Measurements from ENCODE around the gene GSTA1.
"Not testable (repeated sequence)": the region's sequence is repeated elsewhere in the genome, so short reads cannot be mapped to it uniquely, and the experiment has no call there.

The GSTA1 gene

DNA sequence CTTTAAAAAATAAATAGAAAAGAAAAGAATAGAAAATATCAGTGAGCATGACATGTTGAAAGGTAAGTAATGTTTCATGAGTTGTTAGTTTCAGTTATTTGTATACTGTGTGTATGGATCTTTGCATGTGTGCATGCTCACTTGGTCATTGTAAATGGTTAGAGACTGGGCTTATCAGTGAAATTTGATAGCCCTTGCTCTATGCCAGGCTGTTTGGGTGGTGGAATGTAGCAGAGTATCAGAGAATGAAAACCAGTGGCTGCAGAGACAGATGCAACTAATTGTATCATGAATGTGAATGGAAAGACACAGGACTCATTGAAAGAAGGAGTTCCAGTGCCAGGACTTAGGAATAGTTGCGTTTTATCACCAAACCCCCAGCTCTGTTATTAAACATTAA is 44.5 kb downstream of the GSTA1 start:
- no peak for DNase-seq (ENCODE audit: low read depth in 1 of 2, low spot score in 1 of 2)

DNA sequence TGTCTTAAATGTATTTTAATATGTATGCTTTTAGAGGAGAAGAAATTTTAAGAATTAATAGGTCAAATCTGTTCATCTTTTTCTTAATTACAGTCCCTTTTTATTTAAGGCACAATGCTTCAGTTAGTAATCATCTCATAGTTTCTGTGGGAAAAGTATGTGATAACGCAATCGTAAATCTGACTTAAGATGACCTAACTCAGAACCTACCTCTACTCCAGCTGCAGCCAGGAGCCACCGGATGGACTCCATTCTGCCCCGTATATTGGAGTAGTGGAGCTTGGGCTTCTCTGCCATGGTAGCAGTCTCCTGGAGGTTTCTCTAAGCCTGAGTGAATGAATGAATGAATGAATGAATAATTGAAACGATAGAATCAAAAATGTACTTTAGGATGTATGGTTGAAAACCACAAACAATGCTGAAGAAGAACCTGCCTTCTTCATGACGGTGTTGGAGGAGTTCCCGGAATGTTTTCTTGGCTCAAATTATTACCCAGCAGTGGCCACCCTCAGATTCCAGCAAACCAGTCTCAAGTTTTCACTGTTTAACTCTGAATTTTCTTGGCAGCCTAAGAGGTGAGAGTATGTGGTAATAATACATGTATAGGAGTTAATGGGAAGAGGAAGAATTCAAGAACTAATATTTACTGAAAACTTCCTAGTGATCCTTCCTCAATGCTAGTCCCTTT is 45.8 kb downstream of the GSTA1 start:
- DNase-seq (ENCODE audit: low read depth in 1 of 2, low spot score in 1 of 2) = not testable (repeated sequence)

GRCh38 chr6:52754443-52754842 is 49.2 kb downstream of the GSTA1 start:
- DNase-seq (ENCODE audit: low read depth in 1 of 2, low spot score in 1 of 2) = no peak

DNA sequence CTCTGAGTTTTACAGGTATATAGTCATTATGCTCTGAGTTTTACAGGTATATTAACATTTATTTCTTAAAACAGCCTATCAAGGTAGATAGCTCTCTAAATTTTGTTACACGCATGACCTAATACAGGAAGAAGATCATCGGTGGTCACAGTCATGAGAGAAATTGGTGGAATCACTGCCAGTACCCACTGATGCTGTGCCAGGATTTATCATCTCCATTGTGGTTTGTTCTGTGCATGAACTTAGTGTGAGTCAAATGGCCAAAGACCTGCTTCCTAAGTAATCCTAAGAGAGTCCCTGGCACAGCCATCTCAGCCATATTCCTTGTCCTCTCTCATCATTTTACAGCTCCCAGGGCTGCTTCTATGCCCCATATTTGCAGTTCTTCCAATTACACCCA is 50.5 kb downstream of the GSTA1 start:
- DNase-seq (ENCODE audit: low read depth in 1 of 2, low spot score in 1 of 2) = not testable (repeated sequence)

DNA sequence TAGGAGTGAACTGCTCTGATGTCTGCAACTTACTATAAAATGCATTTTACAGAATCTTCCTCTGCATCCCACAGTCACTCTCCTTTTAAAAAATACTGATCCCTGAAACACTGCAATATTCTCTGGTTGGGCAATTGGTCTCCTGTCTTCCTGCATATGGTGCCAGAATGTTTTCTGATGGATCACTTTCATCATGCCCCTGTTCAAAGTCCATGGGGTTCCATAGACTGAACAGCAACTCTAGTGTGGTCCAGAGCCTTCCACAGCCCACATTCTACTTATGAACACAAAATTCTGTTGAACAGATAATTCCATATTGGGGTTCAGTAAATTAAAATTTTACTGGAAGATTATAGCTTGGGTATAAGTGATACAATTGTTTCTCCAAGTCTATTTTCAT is 51.3 kb downstream of the GSTA1 start:
- DNase-seq (ENCODE audit: low read depth in 1 of 2, low spot score in 1 of 2) = no peak

DNA sequence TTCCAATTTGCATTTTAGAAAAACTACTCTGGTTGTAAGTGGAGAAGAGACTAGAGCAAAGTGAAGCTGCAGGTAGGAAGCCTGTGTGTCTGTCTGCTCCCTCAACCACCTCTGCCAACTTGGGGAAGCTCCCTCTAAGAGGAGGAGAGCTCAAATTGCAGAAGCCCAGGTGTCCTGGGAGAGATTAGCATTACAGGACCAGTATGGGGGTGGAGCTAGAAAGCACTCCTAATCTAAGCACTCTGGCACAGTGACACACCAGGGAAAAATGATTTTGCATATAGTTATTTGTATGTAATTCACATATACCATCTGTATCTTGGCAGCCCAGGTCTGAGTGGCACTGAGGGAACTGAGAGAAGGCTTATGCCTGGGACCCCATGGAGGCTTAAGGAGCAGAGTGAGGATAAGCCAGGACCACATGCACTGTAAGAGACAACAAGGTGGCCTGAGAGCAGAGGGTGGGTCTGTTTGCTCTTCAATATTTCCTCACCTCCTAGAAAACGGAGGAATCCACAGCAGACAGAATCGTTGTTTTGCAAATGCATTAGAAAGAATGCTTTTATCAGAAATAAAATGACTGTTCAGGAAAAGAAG is 54.0 kb downstream of the GSTA1 start:
- no peak for DNase-seq (ENCODE audit: low read depth in 1 of 2, low spot score in 1 of 2)

- DNase-seq (ENCODE audit: low read depth in 1 of 2, low spot score in 1 of 2) = not testable (repeated sequence)
Observed at GRCh38 chr6:52747301-52747700, 56.3 kb downstream of the GSTA1 start.

- no peak for DNase-seq (ENCODE audit: low read depth in 1 of 2, low spot score in 1 of 2)
Observed at GRCh38 chr6:52746213-52746612, 57.4 kb downstream of the GSTA1 start.

GRCh38 chr6:52745764-52746201 is 57.8 kb downstream of the GSTA1 start:
- DNase-seq (ENCODE audit: low read depth in 1 of 2, low spot score in 1 of 2) = no peak

GRCh38 chr6:52741872-52742271 is 61.7 kb downstream of the GSTA1 start:
- DNase-seq (ENCODE audit: low read depth in 1 of 2, low spot score in 1 of 2) = no peak

All from activated T-helper 1 cell treated with anti-CD3 and anti-CD28 coated beads, Interleukin-2, amount 50 U/mL, for 16 hours (primary cell).